NCI-H345 treated with DMSO at 0.1 percent for 48 hours (cell line): ENCODE measurements around the gene SRSF11.
A peak's percentile ranks its signal among the peaks of the same experiment; 100 is the strongest.
"Not testable (repeated sequence)": the region's sequence is repeated elsewhere in the genome, so short reads cannot be mapped to it uniquely, and the experiment has no call there.

Source experiments
- DNase-seq: peaks from one replicate; lab custom pipeline; 2025; ENCODE audit not compliant: unreplicated experiment; lab: John Stamatoyannopoulos, UW

SRSF11 gene

GRCh38 chr1:70221238-70222121 is at the start of gene SRSF11:
SRSF11 (plus strand) TSS chr1:70221380; CDS start chr1:70221637, 257 bp downstream.
- DNase-seq, result peak; percentile 90

- DNase-seq, result no peak
These were observed 49.7 kb upstream of the SRSF11 start for GRCh38 chr1:70171512-70171911.

- not testable (repeated sequence) for DNase-seq
These were observed 36.0 kb upstream of the SRSF11 start for GRCh38 chr1:70185181-70185580.

GRCh38 chr1:70188522-70188921 is 32.7 kb upstream of the SRSF11 start:
- no peak for DNase-seq

GRCh38 chr1:70190180-70190579 is 31.0 kb upstream of the SRSF11 start:
- no peak for DNase-seq

- not testable (repeated sequence) for DNase-seq
These were observed 28.7 kb upstream of the SRSF11 start for GRCh38 chr1:70192446-70192845.

- no peak for DNase-seq
These were observed 26.6 kb upstream of the SRSF11 start for GRCh38 chr1:70194601-70195000.

- no peak for DNase-seq
These were observed 25.8 kb upstream of the SRSF11 start for GRCh38 chr1:70195342-70195741.

GRCh38 chr1:70196333-70196732 is 24.8 kb upstream of the SRSF11 start:
- DNase-seq, result no peak

GRCh38 chr1:70200065-70200464 is 21.1 kb upstream of the SRSF11 start:
- no peak for DNase-seq

- DNase-seq, result no peak
These were observed 18.9 kb upstream of the SRSF11 start for GRCh38 chr1:70202173-70202758.

GRCh38 chr1:70204139-70204538 is 17.0 kb upstream of the SRSF11 start:
- no peak for DNase-seq

- DNase-seq, result no peak
These were observed 16.6 kb upstream of the SRSF11 start for GRCh38 chr1:70204600-70204999.

- peak; percentile 62 for DNase-seq
These were observed 16.1 kb upstream of the SRSF11 start for GRCh38 chr1:70205071-70205433.

- DNase-seq, result peak; percentile 87
These were observed 15.6 kb upstream of the SRSF11 start, which contains the start of gene LRRC40 for GRCh38 chr1:70205434-70206118. LRRC40 (minus strand) TSS chr1:70205579; CDS start chr1:70205540, 39 bp downstream.

GRCh38 chr1:70206833-70207232 is 14.3 kb upstream of the SRSF11 start:
- DNase-seq, result not testable (repeated sequence)

GRCh38 chr1:70207492-70207891 is 13.7 kb upstream of the SRSF11 start:
- no peak for DNase-seq

GRCh38 chr1:70208292-70208691 is 12.9 kb upstream of the SRSF11 start:
- DNase-seq, result no peak

GRCh38 chr1:70210820-70211219 is 10.4 kb upstream of the SRSF11 start:
- no peak for DNase-seq

- DNase-seq, result no peak
These were observed 9.6 kb upstream of the SRSF11 start for GRCh38 chr1:70211541-70211940.

- DNase-seq, result no peak
These were observed 1.2 kb upstream of the SRSF11 start for GRCh38 chr1:70220015-70220414.
